Measurements from ENCODE around the gene NDUFS2. TPM values are rescaled to one million over a fixed set of nuclear protein-coding genes. Genes with fewer than 3 reads are reported as not detected.

The NDUFS2 gene
- total RNA-seq, 8 experiments from 2014 or later, result 87.8 to 151 (median 125) TPM

- 0 to 81% (median 79%) methylated on average over 1 to 3 of the region's 5 CpGs; no CpG with 5 or more reads in 7 of the 10 experiments for WGBS, 10 experiments
- Histone ChIP-seq H3K27ac (no peak overlapping the region), H3K4me3 (no peak overlapping the region), H3K4me1 (replicated peaks in 1 of 2) (peaks cover 26 to 35% of the 10 kb centered on the region in 2 donors)
- peak in 1 of 8 experiments; percentile 0 for ATAC-seq (replicated peaks in 6 of 8)
- in situ Hi-C loops (cut with MboI; ENCODE audit: low pct_unique_long_range_greater_than_20kb in 2 of 9, low sequenced_read_pairs in 9 of 9, unreplicated experiment in 9 of 9), result loop anchor here in 6 of 9 experiments (10.0 to 25.0 kb wide), 3 partner anchors 185 to 538 kb away; partner anchors contain the start of gene DUSP12 (in 2 of the 6)
Observed at GRCh38 chr1:161199506-161200139, 2.5 kb upstream of the NDUFS2 start.

DNA sequence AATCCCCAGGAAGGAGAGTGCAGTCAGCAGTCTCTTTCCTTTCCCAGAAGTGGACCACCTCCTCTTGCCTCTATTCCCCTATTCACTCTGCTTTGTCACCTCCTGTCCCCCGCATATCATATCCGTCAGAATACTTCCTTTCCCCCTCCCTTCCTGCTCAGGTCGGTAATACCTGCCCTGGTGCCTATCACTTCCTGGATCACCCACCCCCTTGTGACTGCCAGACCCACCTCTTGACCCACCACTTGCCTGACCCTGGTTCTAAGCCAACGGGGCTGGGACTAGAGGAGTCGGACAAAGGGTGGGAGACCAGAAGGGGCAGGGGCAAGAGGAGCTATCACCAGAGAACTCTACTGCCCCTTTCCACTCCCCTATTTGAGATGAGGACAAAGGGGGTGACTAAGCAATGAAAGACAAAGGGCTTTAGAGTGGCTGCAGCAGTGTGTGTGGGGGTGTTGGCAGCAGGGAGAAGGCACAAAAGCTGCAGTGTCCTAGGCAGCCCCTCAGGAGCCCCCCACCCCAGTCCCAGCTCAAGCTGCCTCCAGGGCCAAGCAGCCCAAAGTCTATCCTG is 1.7 kb upstream of the NDUFS2 start:
- 7 to 75% (median 56%) methylated on average over 2 to 4 of the region's 5 CpGs; no CpG with 5 or more reads in 6 of the 10 experiments for WGBS, 10 experiments
- H3K4me1 ChIP-seq (replicated peaks in 1 of 2), result peaks cover 26 to 35% of the 10 kb centered on the region in 2 donors
- in situ Hi-C loops (cut with MboI; ENCODE audit: low pct_unique_long_range_greater_than_20kb in 2 of 9, low sequenced_read_pairs in 9 of 9, unreplicated experiment in 9 of 9), result loop anchor here in 6 of 9 experiments (10.0 to 25.0 kb wide), 3 partner anchors 184 to 537 kb away; partner anchors contain the start of gene DUSP12 (in 2 of the 6)

GRCh38 chr1:161200992-161201835 is 953 bp upstream of the NDUFS2 start:
- Histone ChIP-seq H3K4me3 (peak overlapping the region; percentile 72 to 94 (median 79)), H3K4me1 (replicated peaks in 1 of 2) (peaks cover 26 to 35% of the 10 kb centered on the region in 2 donors), H3K27ac (peak overlapping the region; percentile 92 to 96)
- 0 to 100% (median 72%) methylated on average over 1 to 13 of the region's 13 CpGs; no CpG with 5 or more reads in 3 of the 10 experiments for WGBS, 10 experiments
- in situ Hi-C loops (cut with MboI; ENCODE audit: low pct_unique_long_range_greater_than_20kb in 2 of 9, low sequenced_read_pairs in 9 of 9, unreplicated experiment in 9 of 9), result loop anchor here in 6 of 9 experiments (10.0 to 25.0 kb wide), 3 partner anchors 184 to 536 kb away; partner anchors contain the start of gene DUSP12 (in 2 of the 6)
- peak in 6 of 8 experiments; percentile 3 to 29 (median 12) for ATAC-seq (replicated peaks in 6 of 8)

More for the DNA sequence above, 1.7 kb upstream of the NDUFS2 start:
- ATAC-seq (replicated peaks in 6 of 8), result peak in 4 of 8 experiments; percentile 2 to 22 (median 11)
- H3K4me3 ChIP-seq, result no peak overlapping the region
- peak overlapping the region; percentile 92 to 96 for H3K27ac ChIP-seq

DNA sequence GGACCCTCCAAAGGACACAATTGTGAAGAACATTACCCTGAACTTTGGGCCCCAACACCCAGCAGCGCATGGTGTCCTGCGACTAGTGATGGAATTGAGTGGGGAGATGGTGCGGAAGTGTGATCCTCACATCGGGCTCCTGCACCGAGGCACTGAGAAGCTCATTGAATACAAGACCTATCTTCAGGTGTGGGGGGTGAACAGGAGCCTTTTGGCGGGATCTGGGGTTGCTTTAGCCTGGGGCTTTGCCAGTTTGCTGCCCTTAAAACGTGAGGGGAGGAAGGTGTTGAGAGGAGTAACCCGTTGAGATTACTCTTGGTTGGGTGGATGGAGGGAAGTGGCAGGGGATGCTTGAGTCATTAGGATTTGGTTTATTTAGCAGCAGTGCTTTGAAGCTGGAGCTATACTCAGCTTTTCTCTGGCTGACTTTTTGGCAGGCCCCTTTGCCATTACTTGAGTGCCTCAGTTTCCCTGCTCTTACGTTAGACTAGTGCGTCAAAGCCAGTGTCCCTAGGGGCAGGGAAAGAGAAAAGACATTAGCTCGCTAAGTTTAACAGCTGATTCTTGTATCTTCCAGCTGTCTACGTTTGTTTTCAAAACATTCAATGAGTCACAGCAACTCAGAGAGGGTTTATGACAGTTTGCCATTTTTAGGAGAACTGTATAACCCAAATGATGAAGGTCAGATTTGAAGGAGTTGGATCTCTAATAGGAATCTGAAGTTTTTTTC is 4.4 kb downstream of the NDUFS2 start:
- in situ Hi-C loops (cut with MboI; ENCODE audit: low pct_unique_long_range_greater_than_20kb in 2 of 9, low sequenced_read_pairs in 9 of 9, unreplicated experiment in 9 of 9), result loop anchor here in 6 of 9 experiments (10.0 to 25.0 kb wide), 3 partner anchors 178 to 531 kb away; partner anchors contain the start of gene DUSP12 (in 2 of the 6)
- no peak overlapping the region for H3K27ac ChIP-seq
- ATAC-seq (replicated peaks in 6 of 8), result no peak
- no peak overlapping the region for H3K4me3 ChIP-seq
- H3K4me1 ChIP-seq (replicated peaks in 1 of 2), result peaks cover 8 to 9% of the 10 kb centered on the region in 2 donors
- WGBS, 10 experiments, result 0 to 100% (median 91%) methylated on average over 1 to 11 of the region's 12 CpGs; no CpG with 5 or more reads in 1 of the 10 experiments

DNA sequence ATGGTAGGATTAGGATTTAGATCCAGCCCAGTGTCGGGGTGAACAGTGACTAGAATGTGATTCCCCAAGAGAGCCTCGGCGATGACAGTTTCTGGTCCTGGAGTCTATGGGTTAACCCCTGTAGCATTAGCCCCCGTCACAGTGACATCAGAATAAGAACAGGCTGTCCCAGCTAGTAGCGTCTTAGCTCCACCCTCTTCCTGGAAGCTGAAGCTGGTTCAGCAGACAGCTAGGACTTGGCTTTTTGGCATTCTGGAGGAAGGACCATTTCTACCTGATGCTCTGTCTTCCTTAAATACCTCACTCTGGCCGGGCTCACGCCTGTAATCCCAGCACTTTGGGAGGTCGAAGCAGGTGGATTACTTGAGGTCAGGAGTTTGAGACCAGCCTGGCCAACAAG is 5.0 kb downstream of the NDUFS2 start:
- Histone ChIP-seq H3K4me3 (no peak overlapping the region), H3K4me1 (replicated peaks in 1 of 2) (peaks cover 6% of the 10 kb centered on the region in 2 donors), H3K27ac (no peak overlapping the region)
- in situ Hi-C loops (cut with MboI; ENCODE audit: low pct_unique_long_range_greater_than_20kb in 2 of 9, low sequenced_read_pairs in 9 of 9, unreplicated experiment in 9 of 9), result loop anchor here in 6 of 9 experiments (10.0 to 25.0 kb wide), 3 partner anchors 178 to 530 kb away; partner anchors contain the start of gene DUSP12 (in 2 of the 6)
- 72 to 100% (median 91%) methylated on average over 1 to 8 of the region's 8 CpGs; no CpG with 5 or more reads in 2 of the 10 experiments for WGBS, 10 experiments
- ATAC-seq (replicated peaks in 6 of 8), result peak in 2 of 8 experiments; percentile 12 to 44

- Histone ChIP-seq H3K4me1 (replicated peaks in 1 of 2) (no peaks in the 10 kb centered on the region), H3K27ac (no peak overlapping the region), H3K4me3 (no peak overlapping the region)
- ATAC-seq (replicated peaks in 6 of 8), result peak; percentile 74 to 98 (median 84)
- in situ Hi-C loops (cut with MboI; ENCODE audit: low pct_unique_long_range_greater_than_20kb in 2 of 9, low sequenced_read_pairs in 9 of 9, unreplicated experiment in 9 of 9), result loop anchor here in 6 of 9 experiments (10.0 to 25.0 kb wide), 3 partner anchors 175 to 527 kb away; partner anchors contain the start of gene DUSP12 (in 2 of the 6)
- 3 to 100% (median 45%) methylated on average over 1 to 11 of the region's 11 CpGs for WGBS, 10 experiments
Observed at GRCh38 chr1:161209790-161210409, 7.7 kb downstream of the NDUFS2 start.

- in situ Hi-C loops (cut with MboI; ENCODE audit: low pct_unique_long_range_greater_than_20kb in 2 of 9, low sequenced_read_pairs in 9 of 9, unreplicated experiment in 9 of 9), result loop anchor here in 5 of 9 experiments (25.0 kb wide), 2 partner anchors 173 to 523 kb away; partner anchors contain the start of gene DUSP12 (in 2 of the 5)
- 87 to 100% (median 98%) methylated on average over 1 to 9 of the region's 9 CpGs; no CpG with 5 or more reads in 1 of the 10 experiments for WGBS, 10 experiments
- ATAC-seq (replicated peaks in 6 of 8), result no peak
Observed at GRCh38 chr1:161214369-161214768, 12.2 kb downstream of the NDUFS2 start.

DNA sequence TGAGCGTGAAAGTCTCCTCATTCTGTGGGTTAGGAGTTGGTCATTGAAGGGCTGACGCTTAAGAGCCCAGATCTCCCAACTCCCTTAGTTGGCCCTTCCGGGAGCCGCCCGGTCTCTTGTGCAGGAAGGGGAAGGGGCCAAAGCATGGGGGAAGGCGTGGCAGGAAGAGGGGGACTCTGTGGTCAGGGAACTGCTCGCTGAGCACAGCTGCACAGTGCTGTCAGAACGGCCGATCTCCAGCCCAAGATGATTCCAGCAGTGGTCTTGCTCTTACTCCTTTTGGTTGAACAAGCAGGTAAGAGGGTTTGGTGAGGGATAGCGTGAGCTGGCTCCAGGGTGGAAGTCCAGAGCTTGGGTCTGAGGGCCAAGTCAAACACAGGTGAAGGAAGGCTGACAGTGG is 12.9 kb downstream of the NDUFS2 start, which contains the start of gene FCER1G:
Gene FCER1G, plus strand, starts transcription at position 220 of the 400 bp plus-strand sequence. Its CDS starts 27 bp downstream, at position 247.
- H3K4me1 ChIP-seq (replicated peaks in 1 of 2), result no peaks in the 10 kb centered on the region
- in situ Hi-C loops (cut with MboI; ENCODE audit: low pct_unique_long_range_greater_than_20kb in 2 of 9, low sequenced_read_pairs in 9 of 9, unreplicated experiment in 9 of 9), result loop anchor here in 6 of 9 experiments (5.0 to 25.0 kb wide), 3 partner anchors 167 to 522 kb away; partner anchors contain the start of gene DUSP12 (in 2 of the 6)
- no peak for ATAC-seq (replicated peaks in 6 of 8)
- no peak within 1 kb of the TSS for H3K4me3 ChIP-seq
- 80 to 100% (median 92%) methylated on average over 1 to 6 of the region's 10 CpGs; no CpG with 5 or more reads in 3 of the 10 experiments for WGBS, 10 experiments
- no peak within 1 kb of the TSS for H3K27ac ChIP-seq

More at GRCh38 chr1:161214369-161214768, 12.2 kb downstream of the NDUFS2 start:
- H3K4me3 ChIP-seq, result no peak overlapping the region
- H3K27ac ChIP-seq, result no peak overlapping the region
- no peaks in the 10 kb centered on the region for H3K4me1 ChIP-seq (replicated peaks in 1 of 2)

DNA sequence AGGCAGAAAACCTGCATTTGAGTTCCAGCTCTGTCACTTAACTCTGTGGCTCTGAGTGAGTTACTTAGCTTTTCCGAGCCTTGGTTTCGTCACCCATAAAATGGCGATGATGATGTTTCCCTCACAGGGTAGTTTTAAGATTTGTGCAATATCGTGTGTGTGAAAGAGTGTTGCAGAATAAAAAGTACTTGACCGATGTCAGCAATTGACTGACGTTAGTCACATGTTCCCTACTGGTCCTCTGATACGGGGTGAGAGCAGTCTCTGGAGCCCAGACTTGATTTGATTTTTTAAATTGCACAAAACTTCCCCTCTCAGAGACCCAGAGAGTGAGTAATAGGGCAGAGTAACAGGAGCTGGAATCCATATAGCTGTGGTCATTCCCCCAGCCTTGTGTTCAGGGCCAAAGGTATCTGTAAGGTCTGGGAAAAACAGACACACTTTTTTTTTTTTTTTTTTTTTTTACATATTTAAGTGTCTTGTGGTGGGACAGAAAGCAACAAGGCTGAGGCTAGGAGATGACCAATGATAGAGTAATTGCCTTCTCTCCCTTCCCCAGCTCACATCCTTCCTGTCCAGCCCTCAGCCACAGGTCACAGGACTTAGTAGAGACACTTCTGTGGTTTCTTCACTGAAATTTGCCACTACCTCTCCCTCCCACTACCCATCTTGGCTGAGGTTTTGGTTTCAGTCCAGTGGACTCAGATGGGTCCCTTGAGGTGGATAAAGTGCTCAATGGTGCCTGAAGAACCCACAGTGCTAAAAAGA is 15.0 kb downstream of the NDUFS2 start:
- no peaks in the 10 kb centered on the region for H3K4me1 ChIP-seq (replicated peaks in 1 of 2)
- WGBS, 10 experiments, result 0 to 100% (median 59%) methylated on average over 1 to 7 of the region's 7 CpGs
- ATAC-seq (replicated peaks in 6 of 8), result peak in 5 of 8 experiments; percentile 17 to 59 (median 39)
- H3K27ac ChIP-seq, result no peak overlapping the region
- in situ Hi-C loops (cut with MboI; ENCODE audit: low pct_unique_long_range_greater_than_20kb in 2 of 9, low sequenced_read_pairs in 9 of 9, unreplicated experiment in 9 of 9), result loop anchor here in 6 of 9 experiments (5.0 to 25.0 kb wide), 3 partner anchors 165 to 520 kb away; partner anchors contain the start of gene DUSP12 (in 2 of the 6)
- H3K4me3 ChIP-seq, result no peak overlapping the region

DNA sequence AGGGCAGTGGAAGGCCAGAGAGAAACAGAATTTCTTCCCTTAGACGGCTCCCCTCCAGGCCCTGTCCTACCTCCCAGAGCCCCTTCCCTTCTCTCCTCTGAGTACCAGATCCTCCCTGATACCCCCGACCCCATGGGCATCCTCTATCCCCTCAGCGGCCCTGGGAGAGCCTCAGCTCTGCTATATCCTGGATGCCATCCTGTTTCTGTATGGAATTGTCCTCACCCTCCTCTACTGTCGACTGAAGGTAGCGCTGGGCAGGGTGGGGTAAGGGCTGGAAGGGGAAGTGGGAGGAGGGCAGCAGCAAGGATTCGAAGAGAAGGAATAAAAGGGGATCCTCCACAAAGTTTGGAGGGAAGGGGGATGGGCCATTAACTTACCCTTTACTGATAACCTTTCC is 15.7 kb downstream of the NDUFS2 start:
- H3K4me1 ChIP-seq (replicated peaks in 1 of 2), result no peaks in the 10 kb centered on the region
- H3K27ac ChIP-seq, result no peak overlapping the region
- no peak overlapping the region for H3K4me3 ChIP-seq
- WGBS, 10 experiments, result 61 to 90% (median 79%) methylated on average over 1 to 4 of the region's 6 CpGs; no CpG with 5 or more reads in 6 of the 10 experiments
- ATAC-seq (replicated peaks in 6 of 8), result no peak
- in situ Hi-C loops (cut with MboI; ENCODE audit: low pct_unique_long_range_greater_than_20kb in 2 of 9, low sequenced_read_pairs in 9 of 9, unreplicated experiment in 9 of 9), result loop anchor here in 6 of 9 experiments (5.0 to 25.0 kb wide), 3 partner anchors 164 to 519 kb away; partner anchors contain the start of gene DUSP12 (in 2 of the 6)

Measured in motor neuron (in vitro differentiated cells).